HepG2 (cell line): Measurements from ENCODE around the gene C1orf94.

Experiments
- ASH2L ChIP-seq: fragments of 300-600, 200-600 bp; sonication (generic); IDR thresholded peaks from 2 replicates; pipeline ENCODE4 v1.7.0; 2017; ENCODE audit warnings: low read depth, mild to moderate bottlenecking, moderate library complexity, mixed read lengths, low read length; ENCODE audit not compliant: insufficient read length
- GABPB1 ChIP-seq: IDR thresholded peaks from 2 replicates; pipeline ENCODE4 v1.6.1; 2016; ENCODE audit warnings: mild to moderate bottlenecking, missing genetic modification reagents, moderate library complexity, missing compliant biosample characterization
- KIAA2018 ChIP-seq: sonication (generic); formaldehyde crosslinking; IDR thresholded peaks from 2 replicates; pipeline ENCODE4 v1.5.0; 2020; ENCODE audit warnings: mild to moderate bottlenecking, missing genetic modification reagents, borderline replicate concordance
- POGZ ChIP-seq: sonication (generic); formaldehyde crosslinking; IDR thresholded peaks from 2 replicates; pipeline ENCODE4 v1.4.0; 2020; ENCODE audit warnings: mild to moderate bottlenecking, missing genetic modification reagents
- ZBTB7A ChIP-seq: sonication (generic); formaldehyde crosslinking; IDR thresholded peaks from 2 replicates; pipeline ENCODE4 v1.8.0; 2022; ENCODE audit warnings: mild to moderate bottlenecking, missing genetic modification reagents
- ZNF335 ChIP-seq: sonication (generic); formaldehyde crosslinking; IDR thresholded peaks from 2 replicates; pipeline ENCODE4 v1.4.0; 2020; ENCODE audit warnings: missing genetic modification reagents
- TF ChIP-seq, protein P1 (sequence below): sonication (generic); formaldehyde crosslinking; IDR thresholded peaks from 2 replicates; pipeline ENCODE4 v1.5.0; 2020; ENCODE audit warnings: mild to moderate bottlenecking, missing genetic modification reagents, moderate library complexity
- TF ChIP-seq, protein P2 (sequence below): sonication (generic); formaldehyde crosslinking; IDR thresholded peaks from 2 replicates; pipeline ENCODE4 v1.5.0; 2020; ENCODE audit warnings: missing genetic modification reagents, mild to moderate bottlenecking, borderline replicate concordance

GRCh38 chr1:34265396-34265795 lies 88.7 kb downstream of the C1orf94 start:
- TF ChIP-seq ZBTB7A (CRISPR knock-in tag) (no peak), KIAA2018 (CRISPR knock-in tag) (no peak), ASH2L (no peak), ZNF335 (no peak), POGZ (no peak), GABPB1 (CRISPR knock-in tag) (no peak)
- TF ChIP-seq, protein P1, sequence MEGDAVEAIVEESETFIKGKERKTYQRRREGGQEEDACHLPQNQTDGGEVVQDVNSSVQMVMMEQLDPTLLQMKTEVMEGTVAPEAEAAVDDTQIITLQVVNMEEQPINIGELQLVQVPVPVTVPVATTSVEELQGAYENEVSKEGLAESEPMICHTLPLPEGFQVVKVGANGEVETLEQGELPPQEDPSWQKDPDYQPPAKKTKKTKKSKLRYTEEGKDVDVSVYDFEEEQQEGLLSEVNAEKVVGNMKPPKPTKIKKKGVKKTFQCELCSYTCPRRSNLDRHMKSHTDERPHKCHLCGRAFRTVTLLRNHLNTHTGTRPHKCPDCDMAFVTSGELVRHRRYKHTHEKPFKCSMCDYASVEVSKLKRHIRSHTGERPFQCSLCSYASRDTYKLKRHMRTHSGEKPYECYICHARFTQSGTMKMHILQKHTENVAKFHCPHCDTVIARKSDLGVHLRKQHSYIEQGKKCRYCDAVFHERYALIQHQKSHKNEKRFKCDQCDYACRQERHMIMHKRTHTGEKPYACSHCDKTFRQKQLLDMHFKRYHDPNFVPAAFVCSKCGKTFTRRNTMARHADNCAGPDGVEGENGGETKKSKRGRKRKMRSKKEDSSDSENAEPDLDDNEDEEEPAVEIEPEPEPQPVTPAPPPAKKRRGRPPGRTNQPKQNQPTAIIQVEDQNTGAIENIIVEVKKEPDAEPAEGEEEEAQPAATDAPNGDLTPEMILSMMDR (CRISPR knock-in tag) = no peak
- TF ChIP-seq, protein P2, sequence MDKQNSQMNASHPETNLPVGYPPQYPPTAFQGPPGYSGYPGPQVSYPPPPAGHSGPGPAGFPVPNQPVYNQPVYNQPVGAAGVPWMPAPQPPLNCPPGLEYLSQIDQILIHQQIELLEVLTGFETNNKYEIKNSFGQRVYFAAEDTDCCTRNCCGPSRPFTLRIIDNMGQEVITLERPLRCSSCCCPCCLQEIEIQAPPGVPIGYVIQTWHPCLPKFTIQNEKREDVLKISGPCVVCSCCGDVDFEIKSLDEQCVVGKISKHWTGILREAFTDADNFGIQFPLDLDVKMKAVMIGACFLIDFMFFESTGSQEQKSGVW (CRISPR knock-in tag) = no peak
